ENCODE results near the gene BORCS6.
"Not testable (repeated sequence)": the region's sequence is repeated elsewhere in the genome, so short reads cannot be mapped to it uniquely, and the experiment has no call there.

Gene BORCS6

GRCh38 chr17:8173056-8173870 lies 16.7 kb downstream of the BORCS6 start:
- peak; percentile 95 for DNase-seq (ENCODE audit: low read depth)

GRCh38 chr17:8170186-8170585 lies 19.8 kb downstream of the BORCS6 start:
- DNase-seq (ENCODE audit: low read depth), result not testable (repeated sequence)

DNA sequence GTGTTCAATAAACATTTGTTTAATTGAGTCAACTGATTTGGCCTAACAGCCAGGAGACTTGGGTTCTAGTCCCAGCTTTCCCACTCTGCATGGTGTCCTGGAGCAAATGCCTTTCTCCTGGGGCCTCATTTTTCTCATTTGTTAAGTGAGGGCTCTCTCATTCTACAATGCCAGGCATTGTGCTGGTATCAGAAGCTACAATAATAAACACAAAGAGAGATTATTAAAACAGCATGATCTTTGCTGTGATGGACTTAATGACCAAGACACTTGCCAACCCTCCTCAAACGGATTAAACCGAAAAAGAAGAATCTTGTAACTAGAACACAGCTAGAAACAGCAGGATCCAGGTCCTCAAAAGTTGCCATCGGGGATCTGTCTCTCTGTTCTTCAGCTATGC lies 22.5 kb downstream of the BORCS6 start:
- DNase-seq (ENCODE audit: low read depth), result no peak

- DNase-seq (ENCODE audit: low read depth), result no peak
These were observed 23.2 kb downstream of the BORCS6 start for GRCh38 chr17:8166731-8167130.

DNA sequence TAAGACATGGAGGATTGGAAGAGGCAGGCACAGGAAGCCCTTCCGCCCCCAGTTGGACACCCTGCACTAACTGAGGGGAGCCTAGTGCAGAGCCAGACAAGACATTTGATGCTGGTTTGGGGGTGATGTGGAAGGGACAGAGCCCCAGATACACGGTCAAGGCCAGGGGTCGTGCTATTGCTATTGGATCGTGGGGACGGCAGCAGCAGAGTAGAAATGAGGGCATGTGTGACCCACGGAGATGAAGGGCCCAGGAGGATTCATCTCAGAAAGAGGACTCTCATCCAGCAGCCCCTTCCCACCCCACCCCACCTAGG lies 25.2 kb downstream of the BORCS6 start:
- no peak for DNase-seq (ENCODE audit: low read depth)

DNA sequence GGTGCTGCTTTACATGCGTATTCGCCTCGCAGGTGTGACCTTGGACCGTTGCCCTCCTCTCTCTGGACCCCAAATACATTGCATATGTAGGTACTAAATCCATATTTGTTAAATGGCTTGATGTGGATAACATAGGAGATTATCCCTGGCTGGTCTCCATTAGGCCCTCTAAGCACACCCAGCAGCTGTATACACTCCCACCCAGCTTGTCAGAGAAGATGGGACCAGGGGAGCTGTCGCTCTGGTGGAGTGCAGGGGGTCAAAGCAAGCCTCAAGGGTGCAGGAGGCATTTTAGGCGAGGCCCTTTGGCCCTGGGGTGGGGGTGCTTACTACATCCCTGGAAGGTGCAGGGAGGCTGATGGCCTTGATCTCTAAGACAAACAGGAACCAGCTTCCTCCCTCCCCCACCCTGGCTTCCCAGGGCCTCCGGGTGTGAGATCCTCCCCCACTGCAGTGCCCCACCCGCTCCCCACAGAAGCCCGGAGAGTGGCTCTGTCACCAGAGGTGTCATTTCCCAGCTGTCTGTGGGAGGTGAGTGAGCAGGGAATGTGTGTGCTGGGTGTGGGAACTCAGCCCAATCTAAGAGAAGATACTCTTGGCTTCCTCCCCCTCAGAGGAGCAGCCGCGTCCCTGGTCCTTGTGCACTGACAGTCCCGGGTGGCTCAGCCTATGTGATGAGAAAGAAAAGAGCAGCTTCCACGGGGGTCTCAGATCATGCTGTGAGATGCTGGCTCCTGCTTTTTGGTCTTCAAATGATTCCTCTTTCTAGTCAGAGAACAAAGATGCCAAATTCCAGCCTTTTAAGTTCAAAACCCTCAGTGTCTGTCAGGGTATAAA lies 25.8 kb downstream of the BORCS6 start:
- DNase-seq (ENCODE audit: low read depth), result no peak

GRCh38 chr17:8162997-8163977 lies 26.7 kb downstream of the BORCS6 start:
- DNase-seq (ENCODE audit: low read depth), result no peak

GRCh38 chr17:8162233-8162996 lies 27.6 kb downstream of the BORCS6 start, which contains the start of gene VAMP2:
Gene VAMP2 (minus strand): TSS chr17:8162948. CDS start chr17:8162879, 69 bp downstream.
- DNase-seq (ENCODE audit: low read depth), result no peak

GRCh38 chr17:8161289-8162232 lies 28.4 kb downstream of the BORCS6 start:
- DNase-seq (ENCODE audit: low read depth), result no peak

DNA sequence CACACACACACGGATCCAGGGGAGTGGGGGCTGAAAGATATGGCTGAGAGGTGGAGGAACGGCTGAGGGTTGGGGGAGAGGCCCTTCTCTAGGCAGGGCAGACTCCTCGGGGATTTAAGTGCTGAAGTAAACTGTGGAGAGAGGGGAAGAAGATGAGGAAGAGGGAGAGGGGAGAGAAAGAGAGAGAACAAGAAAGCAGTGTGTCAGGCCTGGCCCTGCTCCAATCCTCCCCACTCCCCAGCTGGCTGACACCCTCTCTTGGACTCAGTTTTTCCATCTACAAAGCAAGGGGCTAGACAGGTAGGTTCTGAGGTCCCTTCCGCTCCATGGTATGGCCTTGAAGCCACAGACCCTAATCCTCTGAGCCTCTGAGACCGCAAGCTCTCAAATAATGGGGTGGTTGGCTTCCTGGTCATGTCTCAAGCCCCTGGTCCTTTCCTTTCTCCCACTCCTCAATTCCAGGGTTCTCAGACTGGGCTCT lies 29.2 kb downstream of the BORCS6 start:
- DNase-seq (ENCODE audit: low read depth), result no peak

DNA sequence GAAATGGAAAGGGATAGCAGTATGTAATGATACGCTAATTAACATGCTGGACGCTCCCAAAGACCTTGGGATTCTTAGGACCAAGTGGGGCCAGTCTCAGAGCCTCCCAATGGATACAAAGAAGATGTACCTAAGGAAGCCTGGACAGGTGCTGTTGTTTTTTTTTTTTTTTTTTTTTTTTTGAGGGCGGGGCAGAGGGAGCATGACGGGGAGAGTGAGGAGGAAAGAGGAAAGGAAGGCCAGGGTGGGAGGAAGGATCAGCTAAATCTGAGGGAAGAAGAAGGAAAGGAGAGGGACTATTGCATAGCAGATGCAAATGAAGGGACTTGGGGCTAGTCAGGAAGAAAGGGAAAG lies 29.8 kb downstream of the BORCS6 start:
- no peak for DNase-seq (ENCODE audit: low read depth)

DNA sequence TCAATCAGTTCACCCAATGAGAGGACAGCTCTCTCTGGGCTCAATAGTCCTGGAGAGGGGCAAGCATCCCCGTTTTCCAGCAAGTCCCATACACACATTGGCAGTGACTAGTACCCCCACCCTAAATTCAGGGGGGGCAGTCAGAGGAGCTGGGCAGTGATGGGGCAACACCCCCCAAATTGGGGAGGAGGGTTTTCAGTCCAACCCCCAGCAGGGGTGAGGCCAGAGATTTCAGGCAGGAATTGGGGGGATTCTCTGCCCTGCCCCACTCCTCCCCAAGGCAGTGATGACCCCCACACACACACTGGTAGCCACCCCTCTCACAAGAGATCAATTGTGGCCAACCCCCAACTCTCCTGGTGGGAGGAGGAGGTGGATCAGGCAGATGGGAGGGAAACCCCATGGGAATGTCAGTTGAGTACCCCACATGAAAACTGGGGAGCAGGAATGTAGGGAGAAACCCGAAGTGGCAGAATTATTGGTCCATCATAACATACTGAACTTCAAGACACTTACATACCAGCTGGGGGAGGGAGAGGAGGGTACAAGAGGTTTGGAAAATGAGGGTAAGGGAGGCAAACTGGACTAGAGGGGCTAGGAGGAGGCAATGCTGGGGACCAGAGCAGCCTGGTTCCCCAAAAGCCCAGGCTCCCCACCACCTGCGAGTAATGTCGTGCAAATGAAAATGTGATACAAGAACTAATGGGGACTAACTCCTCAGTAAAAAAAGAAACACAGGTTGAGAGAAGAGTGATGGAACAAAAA lies 30.3 kb downstream of the BORCS6 start:
- no peak for DNase-seq (ENCODE audit: low read depth)

DNA sequence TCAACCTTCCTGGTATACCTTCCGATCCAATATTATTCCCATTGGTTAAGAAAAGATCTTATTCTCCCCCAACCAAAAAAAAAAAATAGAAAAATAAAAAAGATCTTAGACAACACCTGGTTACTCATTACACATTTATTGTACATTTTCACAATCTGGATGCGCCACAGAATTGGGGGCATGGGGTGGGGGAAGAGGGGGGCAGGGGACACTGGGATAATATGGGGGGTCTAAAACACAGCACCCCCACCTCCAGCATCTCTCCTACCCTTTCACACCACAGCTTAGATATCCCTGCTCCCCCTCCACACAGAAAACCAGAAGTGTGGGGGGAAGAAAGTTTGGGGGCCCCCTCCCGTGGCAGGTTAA lies 31.0 kb downstream of the BORCS6 start:
- DNase-seq (ENCODE audit: low read depth), result no peak

GRCh38 chr17:8158267-8159031 lies 31.5 kb downstream of the BORCS6 start:
- no peak for DNase-seq (ENCODE audit: low read depth)

DNA sequence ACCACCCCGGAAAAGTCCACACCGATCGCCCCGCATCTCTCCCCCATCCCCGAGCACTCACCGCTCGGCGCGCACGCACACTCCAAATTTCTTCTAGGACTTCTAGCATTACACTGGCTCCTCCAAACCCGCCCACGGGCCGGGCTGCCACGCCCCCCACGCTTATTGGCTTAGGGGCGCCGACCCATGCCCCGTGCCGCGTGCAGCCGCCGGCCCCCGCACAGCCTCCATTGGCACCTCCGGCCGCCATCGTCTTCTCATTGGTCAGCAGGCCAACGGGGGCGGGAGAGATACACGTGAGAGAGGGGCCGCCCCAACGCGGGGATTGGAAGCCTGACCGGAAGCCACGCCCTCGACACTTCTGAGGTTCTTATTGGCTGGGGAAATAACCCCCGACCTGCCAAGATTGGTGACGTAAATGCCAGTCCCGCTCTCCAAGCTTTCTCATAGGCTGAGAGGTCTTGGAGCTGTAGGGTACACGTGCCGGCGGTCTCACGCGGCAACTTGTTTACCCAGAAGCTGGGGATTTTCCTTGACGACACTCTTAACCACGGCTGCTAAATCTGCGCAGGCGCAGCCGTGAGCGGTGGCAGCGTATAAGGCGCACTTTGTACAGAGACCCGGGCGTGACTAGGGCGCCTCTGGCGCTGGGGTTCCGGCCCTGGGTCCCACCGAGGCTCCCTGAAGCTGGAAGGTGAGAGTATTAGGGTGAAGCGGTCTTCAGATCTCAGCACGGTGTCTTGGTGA lies 33.6 kb downstream of the BORCS6 start:
- DNase-seq (ENCODE audit: low read depth), result peak; percentile 100

DNA sequence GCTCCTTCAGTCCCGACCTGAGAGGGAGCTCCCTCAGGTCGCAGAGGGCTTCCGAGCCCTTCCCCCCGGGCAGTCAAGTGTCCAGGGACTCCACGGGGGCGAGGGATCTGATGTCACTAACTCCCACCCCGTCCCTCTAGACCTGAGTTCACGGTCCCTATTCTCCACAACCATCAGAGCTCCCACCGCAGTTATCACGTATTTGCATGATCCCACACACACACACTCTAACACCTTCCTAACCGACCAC lies 34.1 kb downstream of the BORCS6 start:
- DNase-seq (ENCODE audit: low read depth), result no peak

GRCh38 chr17:8155231-8155995 lies 34.6 kb downstream of the BORCS6 start:
- DNase-seq (ENCODE audit: low read depth), result no peak

All from non-pigmented ciliary epithelial cell (primary cell).